Endothelial cell of umbilical vein (primary cell): ENCODE data around the gene RAD52. TPM values are rescaled to one million over a fixed set of nuclear protein-coding genes. Genes with fewer than 3 reads are reported as not detected.

ENCODE experiments used
- polyA plus RNA-seq, 4 experiments: library from polyadenylated mRNA; depleted of rRNA in 3 of 4; stranded (reverse) in 3 of 4; unstranded in 1 of 4; fragments of >200 nt; gene quantifications; 2 replicates each; pipeline versions ENCODE4 v1.2.1 to v1.2.3, GENCODE V29; 2011 to 2012; ENCODE audit warnings: missing spikeins in 1 of 4
- total RNA-seq: library from RNA; stranded (reverse); gene quantifications from 2 replicates; pipeline ENCODE4 v1.2.3, GENCODE V29; 2021

Gene RAD52
- total and polyA plus RNA-seq, 2 donors (not counting 3 experiments of a cell fraction or from before 2014, with no cell fraction given), result 9.4 to 16.1 TPM

Other genes starting within 250 kb of the RAD52 start
- gene WNK1, start 197.1 kb downstream of the RAD52 start, total RNA-seq, result 104 and 108 TPM in 2 replicates
- gene WNK1, start 197.1 kb downstream of the RAD52 start, polyA plus RNA-seq, result 43.7 and 46.3 TPM in 2 replicates
- 60.0 and 66.1 TPM in 2 replicates for gene ERC1, start 41.5 kb upstream of the RAD52 start, total RNA-seq
- gene ERC1, start 41.5 kb upstream of the RAD52 start, polyA plus RNA-seq, result 11.7 and 17.5 TPM in 2 replicates